NCI-H1694 (cell line): Measurements from ENCODE around the gene CSMD2.

Experiments used
- DNase-seq: peaks from one replicate; lab custom pipeline; 2025; lab: John Stamatoyannopoulos, UW

Gene CSMD2

GRCh38 chr1:33680281-33680840 lies 484.7 kb downstream of the CSMD2 start:
- DNase-seq, result no peak

DNA sequence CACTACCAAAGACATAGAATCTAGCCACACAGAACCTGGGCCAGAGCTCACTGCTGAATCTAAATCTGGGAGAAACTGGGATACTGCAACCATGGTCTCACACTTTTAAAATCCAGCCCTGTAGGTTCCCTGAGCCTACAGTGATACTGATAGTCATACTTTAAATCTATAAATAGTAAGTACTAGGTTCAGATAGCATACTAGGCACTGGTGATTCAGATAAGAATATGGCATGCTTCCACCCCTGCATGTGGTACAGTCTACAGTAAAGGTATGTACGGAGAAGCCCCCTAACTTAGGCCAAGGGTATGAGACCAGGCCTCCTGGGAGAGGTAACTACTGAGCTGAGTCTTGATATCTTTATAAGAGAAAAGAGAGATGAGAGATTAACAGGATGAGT lies 494.5 kb downstream of the CSMD2 start:
- no peak for DNase-seq

DNA sequence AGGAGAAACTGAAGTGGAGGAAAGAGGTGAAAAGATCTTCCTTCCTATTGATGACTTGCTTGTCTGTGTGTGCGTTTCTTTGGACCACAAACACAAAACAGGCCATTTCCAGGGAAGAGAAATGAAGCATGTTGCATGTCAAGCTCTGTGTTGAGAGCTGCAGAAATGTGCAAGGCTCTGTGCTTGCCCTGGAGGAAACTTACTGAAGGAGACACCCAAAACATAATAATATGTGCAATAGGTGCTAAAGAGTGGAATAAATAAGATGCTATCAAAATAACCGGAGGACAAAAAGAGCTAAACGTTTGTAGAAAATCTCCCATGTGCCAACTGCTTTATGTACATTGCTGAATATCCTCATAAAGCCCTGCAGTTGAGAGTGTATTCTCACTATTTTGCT lies 496.3 kb downstream of the CSMD2 start:
- DNase-seq, result no peak

- DNase-seq, result no peak
Observed at GRCh38 chr1:33667386-33668282, 497.4 kb downstream of the CSMD2 start.

DNA sequence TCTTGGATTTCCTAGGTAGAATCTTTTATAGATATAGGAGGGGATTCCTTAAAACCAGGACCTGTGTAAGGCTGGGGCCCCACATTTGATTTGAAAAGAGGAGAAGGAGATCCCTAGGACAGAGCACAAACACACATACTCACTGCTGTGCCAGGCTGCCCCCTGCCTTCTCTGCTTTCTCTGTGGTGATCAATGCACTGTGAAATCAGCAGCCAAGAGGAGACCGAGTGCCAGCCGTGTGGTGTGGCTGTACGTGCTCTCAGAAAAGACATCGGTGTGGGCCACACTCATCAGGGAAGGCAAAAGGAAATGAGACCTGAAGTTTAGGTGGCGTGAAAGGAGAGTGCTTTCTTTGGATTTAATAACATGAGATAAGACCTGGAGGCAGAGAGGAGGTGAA lies 498.4 kb downstream of the CSMD2 start:
- DNase-seq, result no peak

GRCh38 chr1:33661811-33662454 lies 503.1 kb downstream of the CSMD2 start:
- no peak for DNase-seq

DNA sequence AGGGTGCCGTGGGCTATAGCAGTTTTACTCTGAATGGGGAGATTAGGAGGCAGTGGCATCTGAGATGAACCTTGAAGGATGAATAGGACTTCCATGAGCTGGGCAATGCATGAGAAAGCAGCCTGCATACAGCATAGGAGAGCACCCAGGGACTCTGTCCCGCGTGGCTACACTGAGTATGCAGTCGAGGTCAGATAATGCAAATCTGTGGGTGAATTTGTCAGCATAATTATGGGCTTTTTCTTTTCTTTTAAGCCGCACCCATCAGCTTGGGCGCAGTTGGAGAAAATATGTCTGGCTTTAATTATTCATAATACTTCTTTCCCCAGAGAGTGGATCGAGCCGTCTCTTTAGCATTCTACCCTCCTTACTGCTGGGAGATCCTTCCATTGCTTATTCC lies 504.1 kb downstream of the CSMD2 start:
- DNase-seq, result no peak

DNA sequence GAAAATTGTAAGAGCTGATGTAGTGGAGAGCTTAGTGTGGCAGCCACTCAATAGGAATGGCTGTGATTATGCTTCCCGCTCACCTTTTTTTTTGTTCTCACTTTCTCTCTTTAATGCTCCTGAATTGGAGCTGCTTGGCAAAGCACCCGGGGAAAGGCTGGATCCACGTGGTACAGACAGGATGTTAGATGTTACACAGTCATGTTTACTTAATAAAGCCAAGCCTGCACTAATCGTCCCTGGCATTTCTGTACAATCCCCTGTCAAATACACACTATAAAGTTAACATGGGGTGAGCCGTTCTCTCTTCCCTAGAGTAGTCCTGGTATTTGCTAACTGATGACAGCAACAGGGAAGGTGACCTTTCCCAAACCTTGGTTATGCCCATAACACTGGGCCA lies 504.8 kb downstream of the CSMD2 start:
- no peak for DNase-seq

- no peak for DNase-seq
Observed at GRCh38 chr1:33659641-33660040, 505.4 kb downstream of the CSMD2 start.

GRCh38 chr1:33657833-33658232 lies 507.2 kb downstream of the CSMD2 start:
- no peak for DNase-seq

- no peak for DNase-seq
Observed at GRCh38 chr1:33656467-33657005, 508.5 kb downstream of the CSMD2 start.

GRCh38 chr1:33655496-33655895 lies 509.5 kb downstream of the CSMD2 start:
- no peak for DNase-seq

DNA sequence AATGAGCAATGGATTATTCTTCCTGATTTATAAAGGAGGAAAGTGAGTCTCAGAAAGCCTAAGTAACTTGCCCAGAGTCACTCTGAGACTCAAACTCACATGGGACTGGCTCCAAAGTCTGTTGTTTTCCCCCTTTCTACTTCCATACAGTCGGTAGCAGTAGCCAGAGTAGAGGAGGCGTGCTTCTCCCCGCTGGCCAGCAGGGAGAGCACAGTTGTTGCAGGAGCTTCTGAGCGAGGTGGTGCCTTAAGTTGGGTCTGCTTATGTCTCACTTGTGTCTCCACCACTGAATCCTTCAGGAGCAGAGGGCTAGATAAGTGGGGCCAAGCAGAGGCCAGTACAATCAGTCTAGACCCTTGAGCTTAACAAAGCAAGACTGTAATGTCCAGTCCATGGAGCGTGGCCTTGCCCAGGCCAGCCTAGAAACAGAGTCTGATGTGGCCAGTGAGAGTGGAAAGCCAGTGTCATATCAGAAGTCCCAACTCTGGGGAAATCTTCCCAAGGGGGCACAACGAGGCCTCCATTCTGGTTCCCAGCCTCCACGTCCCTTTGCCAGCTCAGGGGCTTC lies 510.7 kb downstream of the CSMD2 start:
- no peak for DNase-seq

GRCh38 chr1:33653226-33653625 lies 511.8 kb downstream of the CSMD2 start:
- DNase-seq, result no peak

- DNase-seq, result no peak
Observed at GRCh38 chr1:33650708-33651107, 514.3 kb downstream of the CSMD2 start.

GRCh38 chr1:33649759-33650158 lies 515.3 kb downstream of the CSMD2 start:
- no peak for DNase-seq

GRCh38 chr1:33643216-33643615 lies 521.8 kb downstream of the CSMD2 start:
- no peak for DNase-seq

DNA sequence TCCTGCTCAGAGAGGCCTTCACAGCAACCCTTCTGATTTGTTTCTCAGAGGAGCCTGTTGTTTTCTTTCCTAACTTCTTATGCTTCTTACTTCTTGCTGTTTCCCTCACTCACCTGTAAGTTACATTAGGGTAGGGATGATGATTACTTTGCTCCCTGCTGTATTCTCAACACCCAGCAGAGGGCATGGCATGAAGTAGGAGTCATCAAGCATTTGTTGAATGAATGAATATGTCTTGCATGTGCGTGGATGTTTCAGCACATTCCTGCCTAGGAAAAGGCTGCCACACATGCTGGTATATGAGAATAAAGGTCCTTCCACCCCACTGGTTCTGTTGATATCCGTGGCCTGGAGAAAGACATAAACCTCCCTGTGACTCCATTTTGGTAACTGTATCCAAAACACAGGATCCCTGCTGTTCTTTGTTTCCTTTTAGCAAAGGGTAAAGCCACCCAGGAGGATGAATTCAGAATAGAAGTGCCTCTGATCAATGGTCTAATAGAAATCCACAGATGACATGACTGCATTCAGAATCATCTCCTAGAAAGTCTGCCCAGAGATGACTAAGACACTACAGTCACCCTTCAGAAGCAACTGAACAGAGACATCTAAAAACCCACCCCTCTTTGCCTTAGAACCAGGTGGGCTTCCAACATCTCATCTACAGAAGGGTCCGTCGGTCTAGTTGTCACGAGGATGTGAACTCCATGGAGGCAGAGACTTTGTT lies 523.8 kb downstream of the CSMD2 start:
- no peak for DNase-seq

DNA sequence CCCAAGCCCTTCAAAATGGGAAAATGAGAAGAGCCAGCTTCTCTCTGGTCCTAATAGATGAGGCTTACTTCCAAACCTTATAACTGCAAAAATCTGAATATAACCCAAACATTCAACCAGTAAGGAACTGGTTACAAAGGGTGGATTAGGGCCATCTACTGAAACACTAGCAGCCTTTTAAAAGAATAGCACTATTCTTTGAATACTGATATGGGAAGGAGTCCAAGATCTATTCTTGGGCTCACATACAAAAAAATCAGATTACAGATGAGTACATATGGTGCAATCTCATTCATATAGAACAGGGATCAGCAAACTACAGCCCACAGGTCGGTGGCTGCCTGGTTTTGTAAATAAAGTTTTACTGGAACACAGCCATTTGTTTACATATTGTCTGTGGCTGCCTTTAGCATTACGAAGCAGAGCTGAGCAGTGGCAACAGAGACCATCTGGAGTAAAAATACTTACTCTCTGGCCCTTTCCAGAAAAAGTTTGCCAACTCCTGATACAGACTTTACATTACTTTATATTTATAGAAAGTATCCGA lies 524.8 kb downstream of the CSMD2 start:
- peak; percentile 72 for DNase-seq

DNA sequence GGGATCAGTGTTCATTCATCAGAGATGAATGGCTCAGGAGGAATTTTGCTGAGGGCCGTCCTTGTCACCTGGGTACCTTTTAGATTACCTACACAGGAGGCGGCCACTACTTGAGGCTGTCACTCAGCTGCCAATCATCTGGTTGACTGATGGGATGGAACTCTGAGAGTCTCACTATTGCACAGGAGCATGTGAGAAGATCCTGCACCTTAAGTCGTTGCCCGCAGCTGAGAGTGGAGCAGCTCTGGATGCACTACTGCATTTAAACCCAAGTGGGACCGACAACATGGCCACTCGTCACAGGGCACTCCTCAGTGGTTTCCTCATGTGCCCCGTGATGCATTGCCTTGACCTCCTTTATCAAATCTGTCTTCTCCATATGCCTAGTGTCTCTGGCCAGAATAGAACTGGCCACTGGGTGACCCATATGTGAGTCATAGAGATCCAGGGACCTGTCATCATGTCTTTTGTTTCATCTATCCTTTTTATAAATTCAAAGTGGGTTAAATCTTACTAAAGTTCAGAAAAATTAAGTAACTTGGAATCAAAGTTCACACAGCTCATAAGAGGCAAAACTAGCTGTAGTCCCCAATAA lies 527.1 kb downstream of the CSMD2 start:
- DNase-seq, result no peak

DNA sequence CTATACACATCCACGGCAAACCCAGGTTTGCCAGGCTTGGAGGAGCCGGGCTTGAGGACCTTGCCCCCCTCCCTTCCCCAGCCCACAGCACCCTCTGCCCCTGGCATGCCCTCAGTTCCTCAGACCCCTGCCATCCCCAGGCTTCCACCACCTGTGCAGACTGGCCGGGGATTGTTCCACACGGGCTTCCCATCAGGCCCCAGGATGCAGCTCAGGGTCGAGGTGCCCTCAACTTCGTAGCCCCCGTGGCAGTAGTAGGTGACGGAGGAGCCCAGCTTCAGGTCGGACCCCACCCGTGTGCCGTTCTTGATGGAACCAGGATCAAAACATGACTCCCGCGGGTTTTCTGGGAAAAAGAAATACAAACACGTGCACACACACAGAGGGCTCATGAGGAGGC lies 528.8 kb downstream of the CSMD2 start:
- DNase-seq, result no peak
